Right hindlimb (tissue), 1 donor: Measurements from ENCODE around the gene ING1.
"Not testable (repeated sequence)": the region's sequence is repeated elsewhere in the genome, so short reads cannot be mapped to it uniquely, and the experiment has no call there.

ENCODE experiments used
- DNase-seq: peaks from one replicate; pipeline ENCODE4 v3.0.0-alpha.2; 2018

Gene ING1

DNA sequence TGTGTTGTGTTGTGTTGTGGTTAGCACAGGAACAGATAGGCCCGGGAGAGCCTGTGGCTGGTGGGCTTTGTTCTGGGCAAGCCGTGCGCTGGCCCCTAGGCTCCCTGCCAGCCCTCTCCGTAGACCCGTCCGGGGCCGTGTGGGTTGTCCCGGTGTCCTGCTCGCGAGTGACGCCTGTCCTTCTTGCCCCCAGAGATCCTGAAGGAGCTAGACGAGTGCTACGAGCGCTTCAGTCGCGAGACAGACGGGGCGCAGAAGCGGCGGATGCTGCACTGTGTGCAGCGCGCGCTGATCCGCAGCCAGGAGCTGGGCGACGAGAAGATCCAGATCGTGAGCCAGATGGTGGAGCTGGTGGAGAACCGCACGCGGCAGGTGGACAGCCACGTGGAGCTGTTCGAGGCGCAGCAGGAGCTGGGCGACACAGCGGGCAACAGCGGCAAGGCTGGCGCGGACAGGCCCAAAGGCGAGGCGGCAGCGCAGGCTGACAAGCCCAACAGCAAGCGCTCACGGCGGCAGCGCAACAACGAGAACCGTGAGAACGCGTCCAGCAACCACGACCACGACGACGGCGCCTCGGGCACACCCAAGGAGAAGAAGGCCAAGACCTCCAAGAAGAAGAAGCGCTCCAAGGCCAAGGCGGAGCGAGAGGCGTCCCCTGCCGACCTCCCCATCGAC lies 5.7 kb downstream of the ING1 start:
- no peak for DNase-seq

DNA sequence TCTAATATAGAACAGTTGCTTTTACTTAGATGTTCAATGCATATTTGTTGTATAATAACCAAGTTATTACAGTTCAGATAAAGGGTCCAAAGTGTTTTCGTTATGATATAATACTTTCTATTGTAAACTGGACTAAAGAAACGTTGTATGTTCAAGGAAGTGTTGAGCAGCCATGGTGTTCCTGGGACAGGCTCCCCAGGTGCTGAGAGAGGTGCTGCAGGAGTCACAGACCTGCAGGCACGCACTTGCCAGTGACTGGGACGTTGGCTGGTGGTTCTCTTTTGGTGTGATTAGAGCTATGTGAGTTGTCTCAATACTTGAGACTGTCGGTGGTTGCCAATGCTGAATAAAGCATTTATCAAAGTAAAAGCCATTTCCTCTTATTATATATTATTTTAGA lies 9.5 kb downstream of the ING1 start:
- no peak for DNase-seq

DNA sequence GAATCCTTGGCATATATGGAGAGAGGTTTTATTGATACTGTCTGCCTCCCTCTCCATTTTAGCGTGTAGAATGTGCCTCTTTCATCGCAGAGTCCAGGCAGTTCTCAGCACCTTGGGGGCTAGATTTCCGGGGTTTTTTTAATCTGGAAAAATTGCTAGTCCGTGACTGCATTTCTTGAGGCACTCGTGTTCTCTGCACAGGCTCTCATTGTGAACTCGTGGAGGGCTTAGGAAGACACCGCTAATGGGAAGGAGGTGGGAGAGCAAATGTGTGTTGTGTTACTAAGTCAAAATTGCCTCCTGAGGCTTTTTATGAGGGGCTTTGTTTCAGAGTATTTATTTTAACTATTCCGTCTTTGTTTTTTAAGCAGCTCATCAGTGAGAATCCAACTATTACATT lies 10.1 kb downstream of the ING1 start:
- no peak for DNase-seq

DNA sequence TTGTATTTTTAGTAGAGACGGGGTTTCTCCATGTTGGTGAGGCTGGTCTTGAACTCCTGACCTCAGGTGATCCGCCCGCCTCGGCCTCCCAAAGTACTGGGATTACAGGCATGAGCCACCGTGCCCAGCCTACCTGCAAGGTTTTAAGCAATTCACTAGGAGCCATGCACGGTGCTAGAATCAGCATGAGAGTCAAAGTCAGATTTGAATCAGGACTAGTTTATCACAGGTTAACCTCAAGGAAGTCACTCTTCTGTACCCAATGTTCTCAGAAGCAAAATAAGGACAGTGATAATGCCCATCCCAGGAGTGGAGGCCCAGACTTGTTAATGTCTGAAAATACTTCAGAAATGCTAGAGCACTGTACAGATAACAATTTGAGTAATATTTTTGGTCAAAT lies 12.7 kb downstream of the ING1 start:
- not testable (repeated sequence) for DNase-seq

DNA sequence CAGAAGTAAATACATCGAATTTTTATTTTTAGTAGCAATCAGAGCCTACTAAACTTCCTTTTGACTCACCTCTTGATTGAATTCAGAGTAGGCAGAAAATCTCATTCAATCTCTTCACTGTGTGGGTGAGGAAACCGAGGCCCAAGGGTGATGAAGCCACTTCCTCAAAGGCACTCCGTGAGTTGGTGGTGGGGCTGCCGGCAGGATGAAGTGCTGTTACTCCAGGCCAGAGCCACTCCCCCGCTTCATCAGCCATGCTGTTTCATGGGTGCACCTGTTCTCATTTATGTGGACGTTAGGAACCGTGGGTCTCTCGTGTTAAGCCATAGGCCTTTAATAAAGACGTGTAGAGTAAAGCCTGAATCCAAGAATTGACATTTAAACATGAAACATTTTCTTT lies 13.2 kb downstream of the ING1 start:
- no peak for DNase-seq

DNA sequence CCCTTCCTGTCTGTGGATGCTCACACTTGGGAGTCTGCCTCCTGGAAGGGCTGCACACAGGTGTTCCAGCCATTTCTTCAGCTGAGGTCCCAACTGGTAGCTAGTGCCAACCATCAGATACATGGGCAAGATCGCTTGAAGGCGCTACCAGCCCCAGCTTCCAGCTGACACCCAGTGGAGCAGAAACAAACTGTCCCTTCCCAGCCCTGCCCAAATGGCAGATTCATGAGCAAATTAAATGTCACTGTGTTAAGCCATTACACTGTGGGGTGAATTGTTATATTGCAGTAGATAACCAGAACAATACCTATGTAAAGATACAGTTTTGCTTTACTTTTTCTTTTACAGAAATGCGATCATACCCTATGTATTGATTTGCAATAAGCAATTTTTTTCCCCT lies 17.6 kb downstream of the ING1 start:
- no peak for DNase-seq

DNA sequence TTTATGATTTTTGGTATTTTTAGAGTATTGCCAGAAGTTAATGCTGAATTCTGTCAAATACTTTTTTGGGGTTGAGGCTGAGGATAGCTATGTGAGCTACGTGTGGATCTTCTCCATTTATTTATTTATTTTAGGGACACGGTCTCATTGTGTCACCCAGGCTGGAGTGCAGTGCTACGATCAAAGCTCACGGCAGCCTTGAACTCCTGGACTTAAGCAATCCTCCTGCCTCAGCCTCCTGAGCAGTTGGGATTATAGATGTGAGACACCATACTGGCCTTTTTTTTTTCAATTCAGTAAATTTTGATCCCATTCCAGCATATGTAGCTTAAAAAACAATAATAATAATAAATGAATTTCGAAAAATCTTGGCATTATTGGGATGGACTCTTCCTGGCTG lies 21.1 kb downstream of the ING1 start:
- DNase-seq: no peak

DNA sequence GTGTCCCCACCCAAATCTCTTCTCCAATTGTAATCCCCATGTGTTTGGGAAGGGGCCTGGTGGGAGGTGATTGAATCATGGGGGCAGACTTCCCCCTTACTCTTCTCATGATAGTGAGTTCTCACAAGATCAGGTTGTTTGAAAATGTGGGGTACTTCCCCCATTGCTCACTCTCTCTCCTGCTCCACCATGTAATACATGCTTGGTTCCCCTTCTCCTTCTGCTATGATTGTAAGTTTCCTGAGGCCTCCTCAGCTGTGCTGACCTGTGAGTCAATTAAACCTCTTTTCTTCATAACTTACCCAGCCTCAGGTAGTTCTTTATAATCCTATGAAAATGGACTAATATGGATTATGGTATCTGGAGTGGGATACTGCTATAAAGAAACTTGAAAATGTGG lies 24.1 kb downstream of the ING1 start:
- no peak for DNase-seq

DNA sequence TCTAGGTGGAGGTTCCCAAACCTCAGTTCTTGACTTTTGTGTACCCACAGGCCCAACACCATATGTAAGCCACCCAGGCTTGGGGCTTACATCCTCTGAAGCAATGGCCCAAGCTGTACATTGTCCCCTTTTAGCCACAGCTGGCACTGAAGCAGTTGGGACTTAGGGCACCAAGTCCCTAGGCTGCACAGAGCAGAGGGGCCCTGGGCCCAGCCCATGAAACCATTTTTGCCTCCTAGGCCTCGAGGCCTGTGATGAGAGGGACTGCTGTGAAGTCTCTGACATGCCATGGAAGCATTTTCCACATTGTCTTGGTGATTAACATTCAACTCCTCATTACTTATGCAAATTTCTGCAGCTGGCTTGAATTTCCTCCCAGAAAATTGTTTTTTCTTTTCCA lies 30.2 kb downstream of the ING1 start:
- no peak for DNase-seq

DNA sequence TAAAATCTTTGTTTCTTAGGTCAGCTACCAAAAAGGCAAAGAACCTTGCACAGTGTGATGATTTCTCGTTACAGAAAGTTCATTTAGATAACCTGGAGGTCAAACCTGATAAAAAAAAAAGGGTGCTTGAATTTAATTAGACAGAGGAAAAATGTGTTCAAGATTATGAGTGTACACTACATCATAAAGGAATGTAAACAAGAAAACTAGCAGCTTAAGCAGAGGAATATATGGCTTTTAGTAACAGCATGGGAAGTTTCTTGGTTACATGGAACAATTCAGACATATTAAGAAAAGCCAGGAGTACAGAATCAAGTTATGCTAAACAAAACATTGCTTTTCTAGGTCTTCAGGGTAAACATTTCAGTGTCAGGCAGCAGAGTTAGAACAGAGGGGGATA lies 32.9 kb downstream of the ING1 start:
- DNase-seq: no peak

DNA sequence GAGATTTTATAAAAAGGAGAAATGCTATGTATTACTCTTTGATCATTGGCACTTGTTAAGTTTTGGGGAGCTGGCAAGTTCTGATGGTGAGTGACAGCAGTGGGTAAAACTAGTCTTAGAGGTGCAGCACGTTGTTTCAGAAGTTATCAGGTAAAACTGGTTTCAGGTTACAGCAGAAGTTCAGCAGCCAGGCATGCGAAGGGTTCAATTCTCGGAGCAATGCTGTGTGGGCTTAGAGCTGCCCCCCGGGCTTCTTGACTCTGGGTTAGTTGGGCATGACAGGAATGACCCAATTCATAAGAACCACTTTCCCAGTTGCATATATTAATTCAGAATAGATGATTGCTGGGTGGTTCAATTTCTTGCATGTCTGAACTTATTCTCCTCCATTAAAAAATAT lies 34.8 kb downstream of the ING1 start:
- DNase-seq: no peak

DNA sequence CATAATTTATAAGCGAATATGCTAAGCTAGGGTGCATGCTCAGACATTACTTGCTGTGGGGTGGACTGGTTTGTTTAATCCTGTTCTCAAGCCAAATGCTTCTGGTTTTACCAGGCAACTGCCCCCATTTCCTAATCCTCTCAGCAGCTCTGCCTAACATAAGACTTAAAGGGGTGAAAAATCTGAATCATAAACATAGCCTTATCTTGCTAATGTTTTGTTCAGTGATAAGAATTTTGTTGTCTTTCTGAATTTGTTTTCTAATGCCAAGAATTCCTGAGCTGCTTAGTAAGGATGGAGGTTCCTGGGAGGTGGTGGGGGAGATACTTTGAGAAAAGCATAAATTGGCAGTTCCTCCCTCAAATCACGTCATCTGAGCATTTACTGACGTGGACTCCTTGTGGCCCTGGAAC lies 42.7 kb downstream of the ING1 start:
- DNase-seq: no peak

DNA sequence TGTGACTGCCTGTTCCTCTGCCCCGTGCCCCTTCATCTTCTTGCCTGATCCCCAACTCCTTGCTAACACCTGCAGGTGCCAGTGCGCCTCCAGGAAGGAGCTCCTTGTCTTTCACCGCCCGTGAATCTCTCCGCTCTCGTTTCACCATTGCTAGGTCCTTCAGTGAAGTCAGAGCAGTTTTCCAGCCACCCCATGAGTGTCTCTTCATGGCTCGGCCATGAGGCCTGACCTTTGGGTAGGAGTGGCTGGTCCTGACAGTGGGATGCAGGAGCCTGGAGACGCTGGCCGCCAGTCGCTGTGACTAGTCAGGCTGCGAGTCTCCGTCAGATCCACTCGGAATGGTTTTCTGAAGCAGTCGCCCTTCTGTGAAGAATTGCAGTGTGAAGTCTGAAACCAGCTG lies 43.8 kb downstream of the ING1 start:
- DNase-seq: no peak

DNA sequence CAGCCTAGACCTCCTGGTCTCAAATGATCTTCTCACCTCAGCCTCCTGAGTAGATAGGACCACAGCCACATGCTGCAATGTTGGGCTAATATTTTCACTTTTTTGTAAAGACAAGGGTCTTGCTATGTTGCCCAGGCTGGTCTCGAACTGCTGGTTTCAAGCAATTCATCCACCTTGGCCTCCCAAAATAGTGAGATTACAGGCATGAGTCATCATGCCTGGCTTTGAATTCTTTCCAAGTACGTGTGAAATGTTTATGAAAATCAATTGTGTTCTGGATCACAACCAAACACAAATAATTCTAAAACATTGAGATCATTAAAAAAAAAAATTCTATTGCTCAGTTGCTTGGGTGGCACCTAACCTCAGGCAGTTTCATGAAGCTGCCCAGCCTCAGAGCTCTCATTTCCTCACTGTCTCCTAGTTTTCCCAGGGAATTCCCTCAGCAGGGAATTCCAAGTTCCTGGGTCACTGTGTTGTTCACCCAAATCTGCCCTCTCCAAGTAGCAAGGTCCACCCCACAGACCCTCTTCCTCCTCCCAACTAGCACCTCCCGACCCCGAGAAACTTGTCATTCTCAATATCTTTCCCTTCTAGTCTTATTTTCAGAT lies 44.8 kb downstream of the ING1 start:
- DNase-seq: no peak

DNA sequence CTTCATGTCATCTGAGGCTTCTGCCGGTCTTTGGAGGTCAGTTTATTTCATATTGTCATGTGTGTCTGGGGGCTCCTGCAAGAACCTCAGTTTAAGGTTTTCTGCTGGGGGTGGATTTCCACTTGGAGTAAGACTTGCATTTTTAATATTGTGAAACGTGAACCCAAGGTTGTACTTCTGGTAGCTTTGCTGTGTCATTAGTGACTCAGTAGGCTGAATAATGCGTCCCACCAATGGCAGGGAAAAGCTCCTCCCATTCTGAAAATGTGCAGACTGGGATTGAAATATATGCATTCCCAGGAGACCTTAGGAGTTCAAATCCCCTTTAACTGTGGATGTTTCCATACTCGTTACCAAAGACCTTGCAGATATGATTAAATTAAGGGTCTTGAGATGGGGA lies 46.2 kb downstream of the ING1 start:
- no peak for DNase-seq

DNA sequence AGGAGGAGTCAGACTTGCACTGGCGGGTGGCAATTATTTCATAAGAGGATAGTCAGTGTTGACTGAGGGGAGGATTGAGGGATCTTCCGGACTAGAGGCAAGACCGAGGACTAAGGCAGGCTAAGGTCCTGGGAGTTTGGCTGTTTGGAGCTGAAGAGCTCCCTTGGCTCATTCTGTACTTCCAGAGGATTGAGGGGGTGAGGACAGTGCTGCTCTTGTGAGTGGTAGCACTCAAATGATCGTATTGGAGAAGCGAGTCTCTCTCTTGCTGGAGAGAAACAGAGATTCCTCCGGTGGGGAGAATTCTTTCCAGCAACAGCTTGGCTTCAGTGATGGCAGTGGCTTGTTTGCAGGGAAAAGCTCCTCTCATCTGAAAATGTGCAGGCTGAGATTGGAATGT lies 47.1 kb downstream of the ING1 start:
- no peak for DNase-seq

DNA sequence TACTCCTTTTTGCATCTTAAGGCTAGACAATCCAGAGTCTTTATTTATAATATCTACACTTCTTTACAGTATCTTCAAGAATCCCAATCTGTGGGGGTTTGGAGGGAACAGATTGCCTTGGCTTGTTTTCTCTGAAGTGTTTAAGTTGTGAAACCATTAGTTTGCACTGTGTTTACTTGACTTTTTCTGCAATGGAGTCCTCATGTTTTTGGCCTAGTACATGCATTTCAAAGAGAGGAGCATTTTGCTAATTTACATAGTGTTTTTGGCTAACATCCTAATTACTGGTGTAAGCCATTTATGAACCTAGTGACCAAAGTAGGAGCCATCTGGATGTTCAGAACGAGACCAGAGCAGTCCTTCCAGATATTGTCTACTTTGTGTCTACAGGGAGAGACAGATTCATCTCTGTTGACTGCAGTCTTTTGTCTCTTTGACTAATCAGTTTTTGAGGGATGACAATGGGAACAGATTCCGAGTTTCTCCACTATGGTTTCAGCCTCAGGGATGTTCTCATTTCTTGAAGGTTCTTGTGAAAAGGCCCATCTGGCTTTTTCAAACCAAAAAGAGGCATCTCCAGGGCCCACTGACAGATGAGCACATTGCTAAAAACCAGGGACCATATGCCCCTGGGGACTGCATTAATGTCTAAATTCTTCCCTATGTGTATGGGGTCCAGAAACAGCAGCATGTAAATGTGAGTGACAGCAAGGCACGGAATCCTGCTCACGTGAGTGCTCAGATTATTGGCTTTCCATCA lies 53.4 kb downstream of the ING1 start:
- DNase-seq: no peak

DNA sequence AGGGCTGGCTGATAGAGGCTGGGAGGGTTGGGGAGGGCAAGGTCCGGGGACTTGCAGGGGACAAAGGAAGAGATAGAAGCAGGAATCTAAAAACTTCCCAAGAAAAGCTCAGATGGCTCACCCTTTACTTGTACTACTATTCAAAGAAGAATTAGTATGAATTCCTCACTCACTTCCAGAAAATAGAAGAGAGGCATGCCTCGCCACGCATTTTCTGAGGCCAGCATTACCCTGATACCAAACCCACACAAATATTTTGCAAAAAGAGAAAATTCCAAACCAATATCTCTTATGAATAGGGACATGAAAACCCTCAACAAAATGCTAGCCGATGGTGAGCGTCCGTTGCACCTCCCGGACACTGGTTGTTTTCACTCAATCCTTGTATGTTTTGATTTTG lies 54.0 kb downstream of the ING1 start:
- no peak for DNase-seq

DNA sequence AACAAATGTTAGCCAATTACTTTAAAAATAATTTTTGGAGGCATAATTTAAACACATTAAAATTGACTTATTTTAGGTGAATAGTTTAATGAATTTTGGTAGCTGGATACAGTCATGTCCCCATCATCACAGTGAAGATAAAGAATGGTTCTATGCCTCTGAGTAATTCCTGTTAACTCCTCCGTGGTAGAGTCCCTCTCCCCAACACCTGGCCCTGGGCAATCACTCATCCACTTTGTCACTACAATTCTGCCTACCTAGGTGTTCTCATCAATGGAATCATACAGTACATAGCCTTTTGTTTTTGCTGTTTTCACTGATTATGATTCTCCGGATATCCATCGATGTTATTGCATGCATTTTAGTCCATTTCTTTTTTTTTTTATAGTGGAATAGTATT lies 55.6 kb downstream of the ING1 start:
- no peak for DNase-seq

DNA sequence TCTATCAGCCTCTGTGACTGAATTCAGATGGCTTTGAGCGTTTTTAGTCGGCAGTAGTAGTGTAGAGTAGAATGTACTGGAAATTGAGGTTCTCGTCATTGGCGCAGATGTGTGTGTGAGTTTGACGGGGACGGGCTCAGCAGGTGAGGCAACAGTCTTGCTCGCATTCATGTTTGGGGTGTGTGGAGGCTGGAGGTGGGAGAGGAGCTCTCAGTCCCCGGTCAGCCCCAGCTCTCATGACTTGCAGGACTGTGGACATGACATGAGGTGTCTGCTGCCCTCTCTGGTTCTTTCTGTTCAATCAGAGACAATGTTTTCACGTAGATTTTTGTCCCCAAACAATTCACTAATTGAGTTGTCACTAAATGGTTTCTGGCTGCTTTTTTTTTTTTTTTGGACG lies 57.2 kb downstream of the ING1 start:
- DNase-seq: no peak

DNA sequence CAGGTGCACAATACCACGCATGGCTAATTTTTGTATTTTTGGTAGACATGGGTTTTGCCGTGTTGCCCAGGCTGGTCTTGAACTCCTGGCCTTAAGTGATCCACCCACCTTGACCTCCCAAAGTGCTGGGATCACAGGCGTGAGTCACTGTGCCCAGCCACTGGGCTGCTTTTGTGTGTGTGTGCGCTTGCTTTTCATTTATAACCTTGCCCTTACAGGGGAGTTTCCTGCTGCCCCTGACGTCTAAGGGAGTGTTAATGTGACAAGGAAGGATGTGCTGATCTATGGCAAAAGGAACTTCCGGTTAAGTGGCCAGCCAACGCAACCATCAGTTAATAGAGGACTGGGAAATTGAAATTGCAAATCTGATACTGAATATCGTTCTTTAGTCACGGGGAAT lies 57.7 kb downstream of the ING1 start:
- no peak for DNase-seq

DNA sequence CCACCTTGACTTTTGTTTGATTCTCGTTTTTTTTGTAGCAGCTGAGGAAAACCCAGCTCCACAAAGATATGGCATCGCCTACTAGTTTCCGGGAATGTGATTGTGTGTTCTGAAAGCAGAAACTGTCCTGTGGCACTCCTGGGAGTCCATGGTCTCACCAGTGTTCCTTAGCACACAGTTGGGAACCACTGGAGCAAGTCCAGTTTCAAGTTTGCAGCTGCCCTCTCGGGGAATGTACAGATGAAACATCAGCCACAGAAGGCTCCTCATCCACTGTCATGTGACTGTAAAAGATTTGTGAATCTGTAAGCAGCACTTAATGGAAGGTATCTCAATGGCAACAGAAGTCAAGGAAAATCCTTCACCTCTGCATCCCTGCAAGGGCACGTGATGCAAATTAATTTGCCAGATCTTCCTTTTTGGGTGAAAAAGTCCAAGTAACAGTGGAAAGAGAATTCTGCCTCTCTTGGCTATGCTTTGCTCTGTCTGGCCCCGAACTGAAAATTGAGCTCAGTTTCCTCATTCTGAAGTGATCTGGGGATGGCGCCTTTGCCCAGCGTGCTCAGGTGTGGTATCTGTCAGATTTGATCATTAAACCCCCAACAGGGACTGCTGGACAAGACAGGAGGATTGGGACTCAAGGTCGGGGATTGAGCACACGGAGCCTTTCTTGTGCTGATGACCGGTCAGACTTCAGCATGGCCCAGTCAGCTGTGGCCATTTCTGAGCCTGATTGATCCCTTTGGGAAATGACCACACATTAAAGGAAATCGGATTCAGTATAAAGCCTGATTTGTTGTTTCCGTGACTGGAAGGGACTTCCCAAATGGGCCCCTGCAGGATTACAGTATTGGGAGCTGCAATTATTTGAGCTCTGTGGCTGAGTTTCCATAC lies 58.8 kb downstream of the ING1 start:
- DNase-seq: no peak
